GM18520 (cell line): ENCODE data around the gene RNF39.
"Not testable (repeated sequence)": the region's sequence is repeated elsewhere in the genome, so short reads cannot be mapped to it uniquely, and the experiment has no call there.

Source experiments
- ATAC-seq: cut with Tn5 transposase; IDR thresholded peaks from one replicate; pipeline ENCODE4 v1.9.1; 2021; ENCODE audit not compliant: unreplicated experiment

Gene RNF39

GRCh38 chr6:30062471-30063178 is 12.9 kb downstream of the RNF39 start:
- ATAC-seq = no peak

- no peak for ATAC-seq
These were observed 13.6 kb downstream of the RNF39 start for GRCh38 chr6:30061858-30062458.

GRCh38 chr6:30061092-30061857 is 14.3 kb downstream of the RNF39 start, which contains the start of gene POLR1H:
TSS of gene POLR1H (plus strand) at chr6:30061265. CDS start at chr6:30061525, 260 bp downstream.
- peak; percentile 69 for ATAC-seq

- peak; percentile 16 for ATAC-seq
These were observed 14.9 kb downstream of the RNF39 start for GRCh38 chr6:30060606-30061091.

- no peak for ATAC-seq
These were observed 20.1 kb downstream of the RNF39 start for GRCh38 chr6:30055513-30055912.

GRCh38 chr6:30053682-30054081 is 21.9 kb downstream of the RNF39 start:
- no peak for ATAC-seq

- no peak for ATAC-seq
These were observed 28.3 kb downstream of the RNF39 start for GRCh38 chr6:30047220-30047619.

- ATAC-seq = no peak
These were observed 30.9 kb downstream of the RNF39 start for GRCh38 chr6:30044630-30045029.

GRCh38 chr6:30043744-30044143 is 31.8 kb downstream of the RNF39 start:
- no peak for ATAC-seq

GRCh38 chr6:30042914-30043313 is 32.7 kb downstream of the RNF39 start:
- ATAC-seq = no peak

GRCh38 chr6:30042476-30042875 is 33.1 kb downstream of the RNF39 start:
- ATAC-seq = no peak

GRCh38 chr6:30041821-30042220 is 33.7 kb downstream of the RNF39 start:
- no peak for ATAC-seq

GRCh38 chr6:30041221-30041620 is 34.3 kb downstream of the RNF39 start:
- no peak for ATAC-seq

GRCh38 chr6:30037182-30037788 is 38.3 kb downstream of the RNF39 start:
- ATAC-seq = no peak

GRCh38 chr6:30035784-30036183 is 39.8 kb downstream of the RNF39 start:
- ATAC-seq = no peak

GRCh38 chr6:30033440-30033839 is 42.1 kb downstream of the RNF39 start:
- ATAC-seq = not testable (repeated sequence)

- no peak for ATAC-seq
These were observed 44.2 kb downstream of the RNF39 start for GRCh38 chr6:30031381-30031780.

GRCh38 chr6:30029588-30029987 is 46.0 kb downstream of the RNF39 start:
- no peak for ATAC-seq

GRCh38 chr6:30025186-30025585 is 50.4 kb downstream of the RNF39 start:
- no peak for ATAC-seq

- not testable (repeated sequence) for ATAC-seq
These were observed 52.9 kb downstream of the RNF39 start for GRCh38 chr6:30022712-30023111.

GRCh38 chr6:30022189-30022588 is 53.4 kb downstream of the RNF39 start:
- no peak for ATAC-seq
